Astrocyte of the cerebellum (primary cell): ENCODE data around the gene TMEM125.

Experiments
- DNase-seq: peaks from one replicate; pipeline ENCODE4 v3.0.0-alpha.2; 2011; ENCODE audit warnings: low read depth
- H3K4me3 ChIP-seq: 2 replicates; pipeline ENCODE4 v1.5.1; 2011; ENCODE audit warnings: mild to moderate bottlenecking, low read depth, low read length, moderate library complexity
- CTCF ChIP-seq: IDR thresholded peaks from 2 replicates; pipeline ENCODE4 v1.5.1; 2012; ENCODE audit warnings: low read length, low read depth, moderate library complexity, mild to moderate bottlenecking; ENCODE audit errors: missing control alignments
- in situ Hi-C: cut with HindIII; loops from 2 replicates; pipeline ENCODE4 v1.10.0; 2017; ENCODE audit warnings: low sequenced_read_pairs

TMEM125 gene

GRCh38 chr1:43284546-43285110 is 14.8 kb downstream of the TMEM125 start:
- DNase-seq: no peak
- TF ChIP-seq CTCF: no peak
- in situ Hi-C loops: no loop called here
- H3K4me3 ChIP-seq: no peak overlapping the region

- in situ Hi-C loops: no loop called here
- no peak for TF ChIP-seq CTCF
- DNase-seq: no peak
- H3K4me3 ChIP-seq: no peak within 1 kb of the TSS
Observed at GRCh38 chr1:43285269-43285990, 15.6 kb downstream of the TMEM125 start, which contains the start of gene C1orf210. TSS of gene C1orf210 (minus strand) at chr1:43285581. CDS start at chr1:43283270, 2,311 bp downstream.

GRCh38 chr1:43286115-43286514 is 16.3 kb downstream of the TMEM125 start:
- no peak for DNase-seq
- no peak for TF ChIP-seq CTCF
- H3K4me3 ChIP-seq: no peak overlapping the region
- in situ Hi-C loops: no loop called here

GRCh38 chr1:43286533-43286932 is 16.8 kb downstream of the TMEM125 start:
- TF ChIP-seq CTCF: no peak
- no peak overlapping the region for H3K4me3 ChIP-seq
- no peak for DNase-seq
- in situ Hi-C loops: no loop called here

- no peak for DNase-seq
- TF ChIP-seq CTCF: no peak
- in situ Hi-C loops: no loop called here
- no peak overlapping the region for H3K4me3 ChIP-seq
Observed at GRCh38 chr1:43288058-43288784, 18.4 kb downstream of the TMEM125 start.

- H3K4me3 ChIP-seq: no peak overlapping the region
- no peak for TF ChIP-seq CTCF
- in situ Hi-C loops: no loop called here
- DNase-seq: no peak
Observed at GRCh38 chr1:43288785-43289706, 19.3 kb downstream of the TMEM125 start.
